H9 (cell line): ENCODE results near the gene PLEKHA1. TPM values are rescaled to one million over a fixed set of nuclear protein-coding genes. Genes with fewer than 3 reads are reported as not detected.

ENCODE experiments used
- DNase-seq: peaks from one replicate; pipeline ENCODE4 v3.0.0-alpha.2; 2017
- H2AFZ ChIP-seq: one replicate; pipeline ENCODE4 v1.6.1; 2013; ENCODE audit warnings: mild to moderate bottlenecking, low read length, control low read depth, moderate library complexity
- H2AK5ac ChIP-seq: 2 replicates; pipeline ENCODE4 v1.6.1; 2013; ENCODE audit warnings: low read length, control low read depth, mixed read lengths; ENCODE audit not compliant: insufficient read length
- H2BK120ac ChIP-seq: one replicate; pipeline ENCODE4 v1.6.1; 2013; ENCODE audit warnings: low read depth, mild to moderate bottlenecking, low read length, control low read depth, inconsistent platforms; ENCODE audit not compliant: poor library complexity, severe bottlenecking
- H2BK12ac ChIP-seq: 2 replicates; pipeline ENCODE4 v1.6.1; 2013; ENCODE audit warnings: low read length, control low read depth, mixed read lengths, low read depth; ENCODE audit not compliant: insufficient read length
- H2BK15ac ChIP-seq: 2 replicates; pipeline ENCODE4 v1.6.1; 2013; ENCODE audit warnings: low read depth, low read length, control low read depth
- H2BK20ac ChIP-seq: one replicate; pipeline ENCODE4 v1.6.1; 2013; ENCODE audit warnings: low read depth, mild to moderate bottlenecking, low read length, control low read depth, inconsistent platforms; ENCODE audit not compliant: poor library complexity, severe bottlenecking
- H2BK5ac ChIP-seq: 2 replicates; pipeline ENCODE4 v1.6.1; 2013; ENCODE audit warnings: low read length, control low read depth, mixed read lengths; ENCODE audit not compliant: insufficient read length
- H3K14ac ChIP-seq: 2 replicates; pipeline ENCODE4 v1.6.1; 2013; ENCODE audit warnings: low read length, control low read depth; ENCODE audit not compliant: insufficient read depth
- H3K18ac ChIP-seq: 2 replicates; pipeline ENCODE4 v1.6.1; 2013; ENCODE audit warnings: low read depth, mild to moderate bottlenecking, mixed read lengths, low read length, control low read depth; ENCODE audit not compliant: insufficient read length
- H3K23ac ChIP-seq: 2 replicates; pipeline ENCODE4 v1.6.1; 2013; ENCODE audit warnings: low read length, control low read depth, mixed read lengths, low read depth; ENCODE audit not compliant: insufficient read length
- H3K23me2 ChIP-seq: 2 replicates; pipeline ENCODE4 v1.6.1; 2013; ENCODE audit warnings: low read depth, mild to moderate bottlenecking, mixed read lengths, low read length, control low read depth; ENCODE audit not compliant: insufficient read length, poor library complexity, severe bottlenecking
- H3K27ac ChIP-seq: 2 replicates; pipeline ENCODE4 v1.5.1; 2013; ENCODE audit warnings: low read length, control low read depth, mixed read lengths, low read depth; ENCODE audit not compliant: insufficient read length
- H3K27me3 ChIP-seq: 2 replicates; pipeline ENCODE4 v1.6.1; 2013; ENCODE audit warnings: low read length, control low read depth, inconsistent platforms; ENCODE audit not compliant: insufficient read depth
- H3K4ac ChIP-seq: 2 replicates; pipeline ENCODE4 v1.6.1; 2013; ENCODE audit warnings: low read depth, mild to moderate bottlenecking, control low read depth, inconsistent platforms, low read length, moderate library complexity
- H3K4me1 ChIP-seq: 2 replicates; pipeline ENCODE4 v1.6.1; 2013; ENCODE audit warnings: low read length, control low read depth, inconsistent platforms; ENCODE audit not compliant: insufficient read depth
- H3K4me2 ChIP-seq: 2 replicates; pipeline ENCODE4 v1.6.1; 2013; ENCODE audit warnings: low read length, control low read depth, mixed read lengths; ENCODE audit not compliant: insufficient read length, insufficient read depth
- H3K56ac ChIP-seq: 2 replicates; pipeline ENCODE4 v1.6.1; 2013; ENCODE audit warnings: low read depth, mild to moderate bottlenecking, mixed read lengths, low read length, control low read depth; ENCODE audit not compliant: insufficient read length
- H3K79me1 ChIP-seq: 2 replicates; pipeline ENCODE4 v1.6.1; 2013; ENCODE audit warnings: low read depth, mild to moderate bottlenecking, moderate library complexity, low read length, control low read depth, inconsistent platforms; ENCODE audit not compliant: insufficient read depth, poor library complexity, severe bottlenecking
- H3K79me2 ChIP-seq: 2 replicates; pipeline ENCODE4 v1.6.1; 2013; ENCODE audit warnings: low read length, control low read depth, inconsistent platforms; ENCODE audit not compliant: insufficient read depth
- H3K9ac ChIP-seq: 2 replicates; pipeline ENCODE4 v1.6.1; 2013; ENCODE audit warnings: low read length, control low read depth, mixed read lengths; ENCODE audit not compliant: insufficient read length; ENCODE audit errors: extremely low read depth
- H3K9me3 ChIP-seq: one replicate; pipeline ENCODE4 v1.6.1; 2013; ENCODE audit warnings: low read depth, low read length, inconsistent platforms; ENCODE audit not compliant: control insufficient read depth
- H3T11ph ChIP-seq: one replicate; pipeline ENCODE4 v1.6.1; 2013; ENCODE audit warnings: mild to moderate bottlenecking, low read length, control low read depth, inconsistent platforms
- H4K20me1 ChIP-seq: one replicate; pipeline ENCODE4 v1.6.1; 2013; ENCODE audit not compliant: control insufficient read depth, insufficient read length, insufficient read depth
- H4K5ac ChIP-seq: 2 replicates; pipeline ENCODE4 v1.6.1; 2013; ENCODE audit warnings: low read depth, mild to moderate bottlenecking, mixed read lengths, low read length, control low read depth; ENCODE audit not compliant: insufficient read length
- H4K8ac ChIP-seq: replicated peaks from 2 replicates; pipeline ENCODE4 v1.6.1; 2013; ENCODE audit warnings: low read length, control low read depth, mixed read lengths, low read depth; ENCODE audit not compliant: insufficient read length
- H4K91ac ChIP-seq: 2 replicates; pipeline ENCODE4 v1.6.1; 2013; ENCODE audit warnings: low read depth, mild to moderate bottlenecking, moderate library complexity, mixed read lengths, low read length, control low read depth; ENCODE audit not compliant: insufficient read length
- H3K27ac Mint-ChIP-seq, 3 experiments: 2 replicates in 2 of 3; 3 replicates in 1 of 3; pipeline ENCODE4 v1.8.0; 2020 to 2021; ENCODE audit warnings: mixed read lengths in 3 of 3, mild to moderate bottlenecking in 1 of 3, moderate library complexity in 1 of 3
- H3K27me3 Mint-ChIP-seq: 2 replicates; pipeline ENCODE4 v1.8.0; 2021; ENCODE audit warnings: low read depth, mild to moderate bottlenecking, moderate library complexity, mixed read lengths
- H3K36me3 Mint-ChIP-seq, 3 experiments: 2 replicates in 2 of 3; 3 replicates in 1 of 3; pipeline ENCODE4 v1.8.0; 2020 to 2021; ENCODE audit warnings: low read depth in 3 of 3, mixed read lengths in 3 of 3; ENCODE audit not compliant: insufficient read depth in 1 of 3
- H3K4me1 Mint-ChIP-seq, 2 experiments: 2 replicates each; pipeline ENCODE4 v1.8.0; 2020; ENCODE audit warnings: mixed read lengths in 2 of 2
- H3K4me3 Mint-ChIP-seq, 2 experiments: 2 replicates in 1 of 2; 3 replicates in 1 of 2; pipeline ENCODE4 v1.8.0; 2020 to 2021; ENCODE audit warnings: mild to moderate bottlenecking in 2 of 2, mixed read lengths in 2 of 2, moderate library complexity in 1 of 2
- H3K9me3 Mint-ChIP-seq, 2 experiments: 2 replicates in 1 of 2; 3 replicates in 1 of 2; pipeline ENCODE4 v1.8.0; 2020; ENCODE audit warnings: mild to moderate bottlenecking in 2 of 2, mixed read lengths in 2 of 2, moderate library complexity in 1 of 2
- WGBS: extraction: QIAGEN DNeasy Blood & Tissue Kit; methylation state at CpG from one replicate; pipeline ENCODE4 v1.1.7; 2013; ENCODE audit warnings: missing lambda C conversion rate, low lambda C conversion rate, mixed read lengths; ENCODE audit not compliant: insufficient read length; ENCODE audit errors: extremely low coverage; 5-methylcytosine and 5-hydroxymethylcytosine counted together
- total RNA-seq: library from RNA; stranded (reverse); gene quantifications from 2 replicates; pipeline ENCODE4 v1.2.1, GENCODE V29; 2021
- TF ChIP-seq, protein P1 (sequence below): fragments of 200-600 bp; sonication (generic); conservative IDR thresholded peaks from 3 replicates; pipeline ENCODE4 v1.8.0; 2021; ENCODE audit warnings: antibody characterized with exemption, mild to moderate bottlenecking

PLEKHA1 gene
- total RNA-seq, 1 experiment from 2014 or later = 32.7 TPM

- Histone ChIP-seq H4K20me1 (no peaks in the 10 kb centered on the region), H2AK5ac (no peak overlapping the region), H3T11ph (no peak overlapping the region), H3K4ac (no peak overlapping the region), H2BK120ac (no peak overlapping the region), H3K27ac (no peak overlapping the region), H4K8ac (no peak overlapping the region), H3K9me3 (no peaks in the 10 kb centered on the region), H2BK20ac (no peak overlapping the region), H4K91ac (no peak overlapping the region), H3K9ac (no peak overlapping the region), H3K4me1 (no peaks in the 10 kb centered on the region; the same call in 1 of the 2 replicates), H3K23ac (no peak overlapping the region), H2BK12ac (no peak overlapping the region), H4K5ac (no peak overlapping the region), H3K4me2 (no peak overlapping the region), H3K27me3 (no peaks in the 10 kb centered on the region), H2BK15ac (no peak overlapping the region), H3K79me1 (no peaks in the 10 kb centered on the region), H2AFZ (no peak overlapping the region), H3K18ac (no peak overlapping the region), H3K79me2 (no peaks in the 10 kb centered on the region), H3K14ac (no peak overlapping the region), H2BK5ac (no peak overlapping the region), H3K56ac (no peak overlapping the region), H3K23me2 (no peaks in the 10 kb centered on the region)
- WGBS = no CpG with 5 or more reads among the region's 11 CpGs
- no peak overlapping the region for H3K4me3 Mint-ChIP-seq
- DNase-seq = no peak
- no peak overlapping the region; a peak in 1 of 7 replicates for H3K27ac Mint-ChIP-seq
- no peaks in the 10 kb centered on the region for H3K9me3 Mint-ChIP-seq
- TF ChIP-seq, protein P1, sequence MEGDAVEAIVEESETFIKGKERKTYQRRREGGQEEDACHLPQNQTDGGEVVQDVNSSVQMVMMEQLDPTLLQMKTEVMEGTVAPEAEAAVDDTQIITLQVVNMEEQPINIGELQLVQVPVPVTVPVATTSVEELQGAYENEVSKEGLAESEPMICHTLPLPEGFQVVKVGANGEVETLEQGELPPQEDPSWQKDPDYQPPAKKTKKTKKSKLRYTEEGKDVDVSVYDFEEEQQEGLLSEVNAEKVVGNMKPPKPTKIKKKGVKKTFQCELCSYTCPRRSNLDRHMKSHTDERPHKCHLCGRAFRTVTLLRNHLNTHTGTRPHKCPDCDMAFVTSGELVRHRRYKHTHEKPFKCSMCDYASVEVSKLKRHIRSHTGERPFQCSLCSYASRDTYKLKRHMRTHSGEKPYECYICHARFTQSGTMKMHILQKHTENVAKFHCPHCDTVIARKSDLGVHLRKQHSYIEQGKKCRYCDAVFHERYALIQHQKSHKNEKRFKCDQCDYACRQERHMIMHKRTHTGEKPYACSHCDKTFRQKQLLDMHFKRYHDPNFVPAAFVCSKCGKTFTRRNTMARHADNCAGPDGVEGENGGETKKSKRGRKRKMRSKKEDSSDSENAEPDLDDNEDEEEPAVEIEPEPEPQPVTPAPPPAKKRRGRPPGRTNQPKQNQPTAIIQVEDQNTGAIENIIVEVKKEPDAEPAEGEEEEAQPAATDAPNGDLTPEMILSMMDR = no peak
- H3K4me1 Mint-ChIP-seq = peaks cover 4 to 8% of the 10 kb centered on the region in 2 experiments
- H3K36me3 Mint-ChIP-seq = no peaks in the 10 kb centered on the region
- peaks cover 42% of the 10 kb centered on the region for H3K27me3 Mint-ChIP-seq
Measured at GRCh38 chr10:122468926-122469781, 94.6 kb downstream of the PLEKHA1 start.
